Muscle of leg (tissue), 16 donors: ENCODE data around the gene CYP4F8. TPM values are rescaled to one million over a fixed set of nuclear protein-coding genes. Genes with fewer than 3 reads are reported as not detected.

Source experiments
- DNase-seq: peaks from one replicate; pipeline ENCODE4 v3.0.0; 2013
- H3K27ac ChIP-seq: one replicate; pipeline ENCODE4 v1.5.1; 2013; ENCODE audit warnings: mild to moderate bottlenecking, low read length, control low read depth
- H3K27me3 ChIP-seq: one replicate; pipeline ENCODE4 v1.6.1; 2013; ENCODE audit warnings: low read length; ENCODE audit not compliant: control insufficient read depth, insufficient read depth
- H3K36me3 ChIP-seq: one replicate; pipeline ENCODE4 v1.6.1; 2013; ENCODE audit warnings: low read length; ENCODE audit not compliant: control insufficient read depth, insufficient read depth
- H3K4me1 ChIP-seq: one replicate; pipeline ENCODE4 v1.6.1; 2013; ENCODE audit warnings: low read length; ENCODE audit not compliant: control insufficient read depth, insufficient read depth
- H3K4me3 ChIP-seq: one replicate; pipeline ENCODE4 v1.5.1; 2013; ENCODE audit warnings: low read length, control low read depth
- H3K9me3 ChIP-seq: replicated peaks from 2 replicates; pipeline ENCODE4 v1.6.1; 2013; ENCODE audit warnings: low read depth, low read length; ENCODE audit not compliant: control insufficient read depth
- WGBS: methylation state at CpG from one replicate; pipeline ENCODE4 v1.1.5; 2013; ENCODE audit warnings: missing lambda C conversion rate; ENCODE audit not compliant: insufficient coverage; 5-methylcytosine and 5-hydroxymethylcytosine counted together
- long read RNA-seq, 11 donors: transcript quantifications; one replicate each; lab custom pipeline, GENCODE V29; 2026
- polyA plus RNA-seq, 8 donors: library from polyadenylated mRNA; unstranded; fragments of 120-200 nt; gene quantifications; one replicate each; pipeline versions ENCODE4 v1.2.1 to v1.2.3, GENCODE V29; 2013; ENCODE audit warnings: inconsistent platforms in 1 of 8, low replicate concordance in 1 of 8; ENCODE audit not compliant: insufficient read length in 8 of 8, insufficient read depth in 1 of 8
- total RNA-seq: library from RNA; stranded (reverse); fragments of 120-200 nt; gene quantifications from one replicate; pipeline ENCODE4 v1.2.4, GENCODE V29; 2013

CYP4F8 gene, protein sequence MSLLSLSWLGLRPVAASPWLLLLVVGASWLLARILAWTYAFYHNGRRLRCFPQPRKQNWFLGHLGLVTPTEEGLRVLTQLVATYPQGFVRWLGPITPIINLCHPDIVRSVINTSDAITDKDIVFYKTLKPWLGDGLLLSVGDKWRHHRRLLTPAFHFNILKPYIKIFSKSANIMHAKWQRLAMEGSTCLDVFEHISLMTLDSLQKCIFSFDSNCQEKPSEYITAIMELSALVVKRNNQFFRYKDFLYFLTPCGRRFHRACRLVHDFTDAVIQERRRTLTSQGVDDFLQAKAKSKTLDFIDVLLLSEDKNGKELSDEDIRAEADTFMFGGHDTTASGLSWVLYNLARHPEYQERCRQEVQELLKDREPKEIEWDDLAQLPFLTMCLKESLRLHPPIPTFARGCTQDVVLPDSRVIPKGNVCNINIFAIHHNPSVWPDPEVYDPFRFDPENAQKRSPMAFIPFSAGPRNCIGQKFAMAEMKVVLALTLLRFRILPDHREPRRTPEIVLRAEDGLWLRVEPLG
- total RNA-seq (not detected), polyA plus RNA-seq (under 1 TPM in 1 of 8 donors, not detected in 7; 1.00 TPM)
- long read RNA-seq, donor 1 = 0 reads
- long read RNA-seq, donor 2 = 0 reads
- long read RNA-seq, donor 3 = 0 reads
- long read RNA-seq, donor 4 = 0 reads
- long read RNA-seq, donor 5 = 0 reads
- long read RNA-seq, donor 6 = 0 reads
- long read RNA-seq, donor 7 = 0 reads
- long read RNA-seq, donor 8 = 0 reads
- long read RNA-seq, donor 9 = 0 reads
- long read RNA-seq, donor 10 = 0 reads
- long read RNA-seq, donor 11 = 0 reads

DNA sequence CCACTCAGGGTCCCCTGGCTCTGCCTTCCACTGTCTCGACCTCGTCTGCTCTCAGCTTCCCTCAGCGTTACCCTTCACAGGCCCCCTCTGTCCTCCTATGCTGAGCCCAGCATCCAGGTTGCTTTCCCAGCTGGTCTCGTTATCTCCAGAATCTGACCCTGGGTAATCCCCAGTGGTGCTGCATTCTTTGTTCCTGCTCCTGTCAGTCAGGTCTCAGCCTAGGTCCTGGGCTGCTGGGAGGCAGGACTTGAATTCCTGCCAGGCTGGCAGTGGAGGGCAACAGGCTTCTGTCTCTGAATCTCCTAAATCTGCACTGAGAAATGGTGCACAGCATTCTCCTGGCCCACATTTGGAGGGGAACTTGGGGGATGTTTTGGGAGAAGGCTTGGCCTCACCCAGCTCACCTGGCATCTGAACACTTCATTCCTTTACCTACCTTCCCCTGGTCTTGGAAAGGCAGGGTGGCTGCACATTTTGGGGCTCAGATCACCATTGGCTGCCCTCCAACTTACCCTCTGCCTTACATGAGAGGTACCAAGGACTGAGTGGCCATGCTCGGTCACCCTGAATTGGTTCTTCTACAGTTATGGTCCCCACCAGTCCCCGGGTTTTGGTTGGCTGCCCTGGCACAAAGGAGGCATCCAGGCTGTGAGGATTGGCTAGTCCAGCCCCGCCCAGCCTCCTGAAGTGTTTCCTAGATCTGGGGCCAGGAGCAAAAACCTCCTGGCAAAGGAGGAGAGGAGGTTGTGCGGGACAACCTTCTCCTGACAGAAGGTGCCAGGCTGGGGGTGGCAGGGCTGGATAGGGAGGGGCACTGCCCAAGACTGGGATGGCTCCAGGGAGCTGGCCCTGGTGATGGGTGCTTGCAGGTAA is at the start of gene CYP4F8:
Gene CYP4F8 (plus strand): TSS at position 712 of the 873 bp plus-strand sequence. CDS start 399 bp downstream, outside the sequence.
- Histone ChIP-seq H3K4me3 (no peak within 1 kb of the TSS), H3K27me3 (no peaks in the 10 kb centered on the region), H3K4me1 (no peaks in the 10 kb centered on the region), H3K27ac (no peak within 1 kb of the TSS), H3K36me3 (no peaks in the 10 kb centered on the region), H3K9me3 (no peaks in the 10 kb centered on the region)
- DNase-seq = no peak
- WGBS = 67% methylated on average over 7 of the region's 8 CpGs

DNA sequence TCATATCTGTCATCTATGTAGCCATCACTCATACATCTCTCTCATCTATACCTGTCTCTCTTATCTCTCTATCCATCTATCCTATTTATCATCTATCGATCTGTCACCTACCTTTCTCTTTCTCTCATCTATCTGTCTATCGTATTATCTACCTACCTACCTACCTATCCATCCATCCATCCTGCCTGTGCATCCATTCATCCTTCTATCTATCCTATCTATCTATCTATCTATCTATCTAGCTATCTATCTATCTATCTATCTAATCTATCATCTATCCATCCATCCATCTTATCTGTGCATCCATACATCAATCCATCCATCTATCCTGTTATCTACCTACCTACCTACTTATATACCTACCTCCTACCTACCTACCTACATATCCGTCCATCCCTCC is 44.6 kb upstream of the CYP4F8 start:
- H3K9me3 ChIP-seq = no peaks in the 10 kb centered on the region
- no peak overlapping the region for H3K27ac ChIP-seq
- peaks cover 8% of the 10 kb centered on the region for H3K27me3 ChIP-seq
- no peaks in the 10 kb centered on the region for H3K4me1 ChIP-seq
- no peak for DNase-seq
- H3K4me3 ChIP-seq = no peak overlapping the region
- WGBS = 68% methylated on average over 3 of the region's 3 CpGs
- H3K36me3 ChIP-seq = no peaks in the 10 kb centered on the region

DNA sequence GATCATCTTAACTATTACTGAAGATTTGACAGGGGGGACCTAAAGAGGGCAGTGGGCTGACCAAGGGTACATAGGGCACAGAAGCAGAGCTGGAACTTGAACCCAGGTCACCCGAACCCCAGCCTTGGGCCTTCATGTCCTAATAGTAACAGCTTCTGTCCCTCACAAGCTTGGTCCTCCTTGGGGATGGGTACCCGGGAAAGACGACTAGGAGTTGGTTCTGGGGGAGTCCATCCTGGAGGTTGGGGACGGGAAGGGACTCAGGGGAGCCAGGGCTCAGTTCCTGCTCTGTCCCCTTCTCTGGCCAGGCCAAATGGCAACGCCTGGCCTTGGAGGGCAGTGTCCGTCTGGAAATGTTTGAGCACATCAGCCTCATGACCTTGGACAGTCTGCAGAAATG is 39.6 kb upstream of the CYP4F8 start:
- no peak overlapping the region for H3K4me3 ChIP-seq
- no peak for DNase-seq
- no peaks in the 10 kb centered on the region for H3K4me1 ChIP-seq
- no peaks in the 10 kb centered on the region for H3K36me3 ChIP-seq
- no peaks in the 10 kb centered on the region for H3K9me3 ChIP-seq
- WGBS = 66% methylated on average over 3 of the region's 6 CpGs
- H3K27ac ChIP-seq = no peak overlapping the region
- H3K27me3 ChIP-seq = no peaks in the 10 kb centered on the region

DNA sequence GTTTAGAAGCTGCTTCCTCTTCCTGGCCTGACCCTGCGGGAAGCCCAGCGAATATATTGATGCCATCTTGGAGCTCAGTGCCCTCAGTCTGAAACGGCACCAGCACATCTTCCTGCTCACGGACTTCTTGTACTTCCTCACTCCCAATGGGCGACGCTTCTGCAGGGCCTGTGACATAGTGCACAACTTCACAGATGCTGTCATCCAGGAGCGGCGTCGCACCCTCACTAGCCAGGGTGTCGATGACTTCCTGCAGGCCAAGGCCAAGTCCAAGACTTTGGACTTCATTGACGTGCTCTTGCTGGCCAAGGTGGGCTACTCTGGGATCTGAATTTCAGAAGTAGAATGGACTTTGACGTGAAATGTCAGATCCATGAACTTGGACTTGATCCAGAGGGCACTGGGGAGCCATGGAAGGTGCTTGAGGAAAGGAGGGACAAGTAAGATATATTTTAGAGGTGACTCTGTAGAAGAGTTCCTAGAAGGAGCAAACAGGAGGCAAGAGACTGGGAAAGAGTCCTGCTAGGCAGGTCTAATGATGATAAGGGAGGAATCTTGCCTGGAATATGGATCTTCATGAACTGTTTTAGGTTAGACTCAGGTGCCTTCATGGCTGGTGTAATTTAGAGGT is 38.4 kb upstream of the CYP4F8 start:
- Histone ChIP-seq H3K4me3 (no peak overlapping the region), H3K9me3 (no peaks in the 10 kb centered on the region), H3K36me3 (no peaks in the 10 kb centered on the region), H3K4me1 (no peaks in the 10 kb centered on the region), H3K27ac (no peak overlapping the region), H3K27me3 (no peaks in the 10 kb centered on the region)
- no peak for DNase-seq
- 81% methylated on average over 12 of the region's 12 CpGs for WGBS

DNA sequence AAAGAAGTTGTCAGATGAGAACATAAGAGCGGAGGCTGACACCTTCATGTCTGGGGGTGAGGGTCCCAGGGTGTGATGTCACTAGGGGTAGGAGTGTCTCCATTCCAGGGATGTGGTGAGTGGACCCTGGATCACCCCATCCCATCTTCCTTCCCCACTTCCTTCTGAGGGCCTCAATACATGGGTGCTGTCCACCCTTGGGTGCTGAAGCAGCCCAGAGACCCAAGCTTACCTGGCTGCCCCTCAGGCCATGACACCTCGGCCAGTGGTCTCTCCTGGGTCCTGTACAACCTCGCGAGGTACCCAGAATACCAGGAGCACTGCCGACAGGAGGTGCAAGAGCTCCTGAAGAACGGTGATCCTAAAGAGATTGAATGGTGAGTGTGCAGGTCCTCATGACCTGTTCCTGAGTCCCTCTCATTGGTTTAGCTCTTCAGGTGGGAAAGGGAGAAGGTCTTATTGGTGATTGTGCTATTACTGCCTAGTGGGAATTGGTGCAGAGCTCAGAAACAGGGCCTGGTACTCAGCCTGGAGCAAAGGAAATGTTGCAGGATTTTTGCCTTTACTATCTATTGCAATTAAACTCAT is 37.7 kb upstream of the CYP4F8 start:
- Histone ChIP-seq H3K36me3 (no peaks in the 10 kb centered on the region), H3K4me1 (no peaks in the 10 kb centered on the region), H3K27ac (no peak overlapping the region), H3K4me3 (no peak overlapping the region), H3K9me3 (no peaks in the 10 kb centered on the region), H3K27me3 (no peaks in the 10 kb centered on the region)
- WGBS = 66% methylated on average over 5 of the region's 6 CpGs
- no peak for DNase-seq

DNA sequence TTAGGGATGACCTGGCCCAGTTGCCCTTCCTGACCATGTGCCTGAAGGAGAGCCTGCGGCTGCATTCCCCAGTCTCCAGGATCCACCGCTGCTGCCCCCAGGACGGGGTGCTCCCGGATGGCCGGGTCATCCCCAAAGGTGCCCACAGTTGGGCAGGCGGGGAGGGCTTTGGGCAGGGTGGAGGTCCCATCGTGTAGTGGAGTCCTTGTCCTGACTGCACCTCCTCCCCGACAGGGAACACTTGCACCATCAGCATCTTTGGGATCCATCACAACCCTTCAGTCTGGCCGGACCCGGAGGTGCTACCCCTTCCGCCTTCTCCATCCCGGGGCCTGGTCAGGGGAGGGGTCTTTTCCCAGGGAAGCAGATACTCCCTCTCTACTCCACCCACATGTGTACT is 31.7 kb upstream of the CYP4F8 start:
- Histone ChIP-seq H3K4me3 (no peak overlapping the region), H3K36me3 (no peaks in the 10 kb centered on the region), H3K27me3 (peaks cover 10% of the 10 kb centered on the region), H3K4me1 (peaks cover 3% of the 10 kb centered on the region), H3K9me3 (no peaks in the 10 kb centered on the region), H3K27ac (no peak overlapping the region)
- no peak for DNase-seq
- WGBS = 83% methylated on average over 4 of the region's 12 CpGs

DNA sequence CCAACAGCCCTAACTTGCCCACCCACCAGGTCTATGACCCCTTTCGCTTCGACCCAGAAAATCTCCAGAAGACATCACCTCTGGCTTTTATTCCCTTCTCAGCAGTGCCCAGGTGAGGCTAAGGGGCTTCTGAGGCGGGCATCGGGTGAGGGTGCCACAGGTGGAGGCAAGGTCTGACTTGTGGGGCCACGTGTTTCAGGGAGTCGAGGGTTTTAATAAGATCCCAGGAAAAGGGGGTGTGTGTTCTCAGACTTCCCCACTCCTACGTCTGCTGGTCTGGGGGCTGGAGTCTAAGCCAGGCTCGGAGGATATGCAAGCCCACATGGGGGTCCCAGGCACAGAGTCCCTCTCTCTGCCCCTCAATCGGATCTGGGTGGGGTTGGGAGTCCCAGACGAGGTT is 30.9 kb upstream of the CYP4F8 start:
- H3K4me1 ChIP-seq = peaks cover 3% of the 10 kb centered on the region

DNA sequence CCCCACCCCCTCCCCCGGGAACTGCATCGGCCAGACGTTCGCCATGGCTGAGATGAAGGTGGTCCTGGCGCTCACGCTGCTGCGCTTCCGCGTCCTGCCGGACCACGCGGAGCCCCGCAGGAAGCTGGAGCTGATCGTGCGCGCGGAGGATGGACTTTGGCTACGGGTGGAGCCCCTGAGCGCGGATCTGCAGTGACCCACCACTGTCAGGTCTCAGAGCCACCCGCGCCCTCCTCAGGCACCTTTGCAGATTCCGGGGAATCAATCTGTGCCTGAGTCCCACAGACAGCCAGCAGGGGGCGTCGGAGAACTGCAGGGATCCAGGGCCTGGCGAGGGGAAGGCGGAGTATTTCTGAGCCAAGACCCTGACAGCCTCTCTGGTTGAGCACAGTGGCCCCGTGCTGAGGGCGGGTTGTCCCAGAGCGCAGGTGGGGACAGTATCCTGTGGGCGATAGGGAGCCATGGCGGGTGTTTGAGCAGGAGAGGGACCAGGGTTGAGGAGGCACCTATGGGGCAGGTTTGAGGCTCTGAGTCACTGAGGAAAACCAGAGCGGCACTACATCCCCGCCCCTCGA is 30.4 kb upstream of the CYP4F8 start:
- H3K4me1 ChIP-seq = peaks cover 3% of the 10 kb centered on the region
- WGBS = 2% methylated on average over 26 of the region's 35 CpGs
- H3K4me3 ChIP-seq = no peak overlapping the region
- no peak overlapping the region for H3K27ac ChIP-seq
- peaks cover 10% of the 10 kb centered on the region for H3K27me3 ChIP-seq
- peak; percentile 73 for DNase-seq
- H3K9me3 ChIP-seq = no peaks in the 10 kb centered on the region
- H3K36me3 ChIP-seq = no peaks in the 10 kb centered on the region

More for the DNA sequence above, 30.9 kb upstream of the CYP4F8 start:
- Histone ChIP-seq H3K4me3 (no peak overlapping the region), H3K36me3 (no peaks in the 10 kb centered on the region), H3K27me3 (peaks cover 10% of the 10 kb centered on the region), H3K9me3 (no peaks in the 10 kb centered on the region), H3K27ac (no peak overlapping the region)
- WGBS = no CpG with 5 or more reads among the region's 10 CpGs
- DNase-seq = no peak

DNA sequence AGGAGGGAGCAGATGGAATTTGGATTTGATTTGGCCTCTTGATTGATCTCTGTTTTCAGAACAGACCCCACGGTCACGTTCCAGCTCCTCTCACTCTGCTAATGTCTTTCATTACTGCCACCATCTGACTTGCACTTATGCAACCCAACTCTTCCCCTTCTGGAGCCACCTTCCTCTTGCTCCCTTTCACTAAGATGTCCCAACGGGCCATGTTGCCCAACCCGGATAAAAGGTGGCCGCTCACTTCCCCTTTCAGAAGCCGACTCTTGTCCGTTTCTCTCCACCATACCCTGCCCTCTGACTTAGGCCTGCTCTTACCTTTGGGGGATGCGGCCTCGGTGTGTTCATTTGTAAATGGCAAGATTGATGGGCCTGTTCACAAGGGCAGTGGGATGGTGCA is 27.4 kb upstream of the CYP4F8 start:
- Histone ChIP-seq H3K4me1 (peaks cover 3% of the 10 kb centered on the region), H3K9me3 (no peaks in the 10 kb centered on the region), H3K27me3 (peaks cover 10% of the 10 kb centered on the region), H3K36me3 (no peaks in the 10 kb centered on the region), H3K27ac (no peak overlapping the region), H3K4me3 (no peak overlapping the region)
- DNase-seq = peak; percentile 18
- WGBS = 68% methylated on average over 7 of the region's 9 CpGs
